Upper lobe of right lung (tissue), 1 donor: ENCODE measurements around the gene ASCC1. TPM values are rescaled to one million over a fixed set of nuclear protein-coding genes. Genes with fewer than 3 reads are reported as not detected.
"Not testable (repeated sequence)": the region's sequence is repeated elsewhere in the genome, so short reads cannot be mapped to it uniquely, and the experiment has no call there.

Experiments
- ATAC-seq: fragments of 200-7000 bp; cut with Tn5 transposase; one replicate; pipeline ENCODE4 v1.9.1; 2020; ENCODE audit warnings: mild to moderate bottlenecking, moderate library complexity
- DNase-seq: peaks from one replicate; pipeline ENCODE4 v3.0.0-alpha.2; 2020
- H3K27ac ChIP-seq: fragments of 200-600 bp; one replicate; pipeline ENCODE4 v1.8.0; 2022
- H3K27me3 ChIP-seq: fragments of 200-600 bp; one replicate; pipeline ENCODE4 v1.8.0; 2022; ENCODE audit warnings: mild to moderate bottlenecking
- H3K36me3 ChIP-seq: fragments of 200-600 bp; one replicate; pipeline ENCODE4 v1.8.0; 2022
- H3K4me1 ChIP-seq: fragments of 200-600 bp; one replicate; pipeline ENCODE4 v1.8.0; 2022
- H3K4me3 ChIP-seq: fragments of 200-600 bp; one replicate; pipeline ENCODE4 v1.8.0; 2022; ENCODE audit warnings: mild to moderate bottlenecking
- H3K9me3 ChIP-seq: fragments of 200-600 bp; one replicate; pipeline ENCODE4 v1.8.0; 2022
- intact Hi-C: fragments of 100-400 bp; cut with DNase I; formaldehyde crosslinking; loops from one replicate; pipeline ENCODE4 v1.11.0; 2022
- total RNA-seq: library from RNA; stranded (reverse); fragmentation: NEBNext Ultra II Directional; extraction: Animal tissue kit (Norgen Biotek cat#: 25700); gene quantifications from one replicate; pipeline ENCODE4 v1.2.1, GENCODE V29; 2021
- TF ChIP-seq, protein P1 (sequence below): fragments of 200-600 bp; IDR thresholded peaks from one replicate; pipeline ENCODE4 v1.8.0; 2022; ENCODE audit warnings: antibody characterized with exemption
- donor health status: DM: no; HTN: yes; CAD: no; lungs with severe emphysema.

ASCC1 gene
- total RNA-seq, 1 donor from 2014 or later: 27.4 TPM

DNA sequence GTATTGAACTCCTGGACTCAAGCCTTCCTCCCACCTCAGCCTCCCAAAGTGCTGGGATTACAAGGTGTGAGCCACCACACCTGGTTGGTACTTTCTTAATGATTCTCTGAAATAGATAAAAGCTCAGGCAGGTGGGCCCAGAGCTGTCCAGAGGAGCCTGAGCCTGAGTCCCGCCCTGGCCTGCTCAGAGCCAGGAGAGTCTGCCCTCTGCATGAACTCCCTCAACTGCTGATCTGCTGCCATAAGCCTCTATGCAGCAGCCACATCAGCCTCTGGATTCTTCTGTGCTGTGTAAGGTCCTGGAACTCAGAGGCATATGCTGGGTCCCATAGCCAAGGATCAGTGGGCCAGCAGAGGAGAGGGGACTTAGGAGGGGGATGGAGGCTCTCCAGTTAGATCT lies 34.6 kb upstream of the ASCC1 start:
- Histone ChIP-seq H3K36me3 (no peaks in the 10 kb centered on the region), H3K27ac (peak overlapping the region; percentile 44), H3K4me1 (peaks cover 97% of the 10 kb centered on the region), H3K9me3 (no peaks in the 10 kb centered on the region), H3K27me3 (no peaks in the 10 kb centered on the region), H3K4me3 (no peak overlapping the region)
- TF ChIP-seq, protein P1, sequence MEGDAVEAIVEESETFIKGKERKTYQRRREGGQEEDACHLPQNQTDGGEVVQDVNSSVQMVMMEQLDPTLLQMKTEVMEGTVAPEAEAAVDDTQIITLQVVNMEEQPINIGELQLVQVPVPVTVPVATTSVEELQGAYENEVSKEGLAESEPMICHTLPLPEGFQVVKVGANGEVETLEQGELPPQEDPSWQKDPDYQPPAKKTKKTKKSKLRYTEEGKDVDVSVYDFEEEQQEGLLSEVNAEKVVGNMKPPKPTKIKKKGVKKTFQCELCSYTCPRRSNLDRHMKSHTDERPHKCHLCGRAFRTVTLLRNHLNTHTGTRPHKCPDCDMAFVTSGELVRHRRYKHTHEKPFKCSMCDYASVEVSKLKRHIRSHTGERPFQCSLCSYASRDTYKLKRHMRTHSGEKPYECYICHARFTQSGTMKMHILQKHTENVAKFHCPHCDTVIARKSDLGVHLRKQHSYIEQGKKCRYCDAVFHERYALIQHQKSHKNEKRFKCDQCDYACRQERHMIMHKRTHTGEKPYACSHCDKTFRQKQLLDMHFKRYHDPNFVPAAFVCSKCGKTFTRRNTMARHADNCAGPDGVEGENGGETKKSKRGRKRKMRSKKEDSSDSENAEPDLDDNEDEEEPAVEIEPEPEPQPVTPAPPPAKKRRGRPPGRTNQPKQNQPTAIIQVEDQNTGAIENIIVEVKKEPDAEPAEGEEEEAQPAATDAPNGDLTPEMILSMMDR: no peak
- intact Hi-C loops: no loop called here
- ATAC-seq: no peak
- no peak for DNase-seq

DNA sequence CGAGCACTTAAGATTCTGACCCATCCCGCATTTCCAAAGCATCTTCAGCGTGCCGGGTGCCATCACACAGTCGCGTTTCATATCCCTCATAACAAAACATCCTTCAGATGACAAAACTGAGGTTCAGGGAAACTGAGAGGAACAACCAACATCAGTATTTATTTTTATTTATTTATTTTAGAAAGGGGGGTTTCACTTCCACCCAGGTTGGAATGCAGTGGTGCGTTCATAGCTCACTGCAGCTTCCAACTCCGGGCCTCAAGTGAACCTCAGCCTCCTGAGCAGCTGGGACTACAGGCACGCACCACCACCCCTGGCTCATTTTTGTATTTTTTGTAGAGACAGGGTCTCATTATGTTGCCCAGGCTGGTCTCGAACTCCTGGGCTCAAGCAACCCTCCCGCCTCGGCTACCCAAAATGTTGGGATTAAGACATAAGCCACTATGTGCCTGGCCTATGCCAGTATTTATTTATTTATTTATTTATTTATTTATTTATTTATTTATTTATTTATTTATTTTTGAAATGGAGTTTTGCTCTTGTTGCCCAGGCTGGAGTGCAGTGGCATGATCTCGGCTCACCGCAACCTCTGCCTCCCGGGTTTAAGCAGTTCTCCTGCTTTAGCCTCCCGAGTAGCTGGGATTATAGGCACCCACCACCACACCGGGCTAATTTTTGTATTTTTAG lies 33.2 kb upstream of the ASCC1 start:
- H3K36me3 ChIP-seq, ATAC-seq, H3K27me3 ChIP-seq, DNase-seq, H3K9me3 ChIP-seq, intact Hi-C loops: not testable (repeated sequence)
- peaks cover 97% of the 10 kb centered on the region for H3K4me1 ChIP-seq
- H3K4me3 ChIP-seq: peak overlapping the region; percentile 36
- H3K27ac ChIP-seq: peak overlapping the region; percentile 95

DNA sequence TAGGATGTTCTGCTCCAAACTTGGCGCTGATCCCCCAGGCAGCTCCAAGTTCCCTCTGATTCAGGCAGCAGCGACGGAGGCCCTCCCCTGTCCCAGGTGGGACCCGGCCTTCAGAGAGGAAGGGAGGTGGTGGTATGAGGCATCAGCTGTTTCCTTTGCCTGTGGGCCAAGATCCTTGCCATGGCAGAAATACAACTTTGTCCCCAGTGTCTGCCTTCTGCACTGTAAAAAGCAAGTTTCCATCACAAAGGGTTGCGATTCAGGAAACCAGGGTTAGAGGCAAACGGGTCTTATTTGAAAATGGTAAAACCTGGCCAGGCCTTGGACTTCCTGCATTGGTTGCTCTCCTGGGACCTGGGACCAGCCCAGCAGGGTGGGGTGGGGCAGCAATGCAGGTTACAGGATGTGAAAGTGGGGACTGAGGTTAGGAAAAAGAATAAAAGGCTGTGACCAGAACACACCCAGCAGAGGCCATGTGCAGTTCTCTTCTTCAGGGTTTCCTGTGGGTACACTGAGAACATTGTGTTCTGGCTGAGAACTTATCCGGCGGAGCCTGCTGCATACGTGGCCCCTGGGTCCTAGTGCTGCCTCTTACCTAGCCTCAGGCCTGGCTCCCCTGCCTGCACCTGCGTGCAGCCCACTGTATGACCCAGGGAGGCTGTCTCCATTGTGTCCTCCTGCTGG lies 32.5 kb upstream of the ASCC1 start:
- DNase-seq (peak; percentile 87), ATAC-seq (peak; percentile 95)
- Histone ChIP-seq H3K27ac (peak overlapping the region; percentile 95), H3K9me3 (no peaks in the 10 kb centered on the region), H3K4me1 (peaks cover 96% of the 10 kb centered on the region), H3K36me3 (no peaks in the 10 kb centered on the region), H3K27me3 (no peaks in the 10 kb centered on the region), H3K4me3 (peak overlapping the region; percentile 36)
- TF ChIP-seq, protein P1: no peak
- intact Hi-C loops: no loop called here

DNA sequence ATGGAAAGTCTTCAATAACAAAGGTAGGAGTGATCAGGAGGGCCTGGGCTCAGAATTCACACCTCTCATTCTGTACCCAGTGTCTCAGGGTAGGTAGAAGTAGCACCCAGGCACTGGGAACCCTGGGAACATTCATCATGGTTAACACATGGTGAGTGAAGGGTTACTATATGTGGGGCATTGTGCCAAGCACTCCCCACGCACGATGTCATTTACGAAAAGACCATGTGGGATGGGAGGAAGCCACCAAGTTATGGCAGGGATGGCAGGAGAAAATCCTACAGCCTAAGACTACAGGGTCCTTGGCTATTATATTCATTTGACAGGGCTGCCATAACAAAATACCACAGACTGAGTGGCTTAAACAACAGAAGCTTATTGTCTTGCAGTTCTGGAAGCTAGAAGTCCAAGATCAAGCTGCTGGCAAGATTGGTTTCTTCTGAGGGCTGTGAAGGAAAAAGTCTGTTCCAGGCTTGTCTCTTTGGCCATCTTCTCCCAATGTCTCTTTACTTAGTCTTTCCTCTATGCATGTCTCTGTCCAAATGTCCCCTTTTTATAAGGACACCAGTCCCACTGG lies 30.0 kb upstream of the ASCC1 start:
- TF ChIP-seq, protein P1: no peak
- Histone ChIP-seq H3K9me3 (no peaks in the 10 kb centered on the region), H3K4me1 (peaks cover 91% of the 10 kb centered on the region), H3K27ac (peak overlapping the region; percentile 95), H3K4me3 (no peak overlapping the region), H3K36me3 (no peaks in the 10 kb centered on the region), H3K27me3 (no peaks in the 10 kb centered on the region)
- no peak for ATAC-seq
- intact Hi-C loops: no loop called here
- DNase-seq: no peak

DNA sequence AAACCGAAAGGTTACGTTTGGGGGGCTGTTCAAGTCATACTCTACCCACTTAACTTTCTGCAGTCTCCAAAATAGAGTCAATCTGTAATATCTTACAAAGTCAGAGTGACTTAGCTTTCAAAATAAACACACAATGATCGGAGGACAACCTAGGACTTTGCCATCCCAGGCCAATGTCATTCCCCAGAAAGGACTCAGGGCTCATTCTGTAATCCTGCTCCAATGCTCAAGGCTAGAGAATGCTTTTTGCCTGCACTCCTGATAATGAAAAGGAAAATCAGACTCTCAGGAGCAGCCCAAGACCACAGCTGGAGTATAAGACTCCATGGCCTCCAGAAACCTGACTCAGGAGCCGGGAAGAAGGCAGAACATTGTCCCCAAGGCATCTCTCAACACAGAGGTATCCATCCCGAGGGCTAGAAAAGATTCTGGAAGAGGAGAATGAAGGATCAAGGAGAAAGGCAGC lies 28.5 kb upstream of the ASCC1 start:
- H3K9me3 ChIP-seq: no peaks in the 10 kb centered on the region
- no peak overlapping the region for H3K4me3 ChIP-seq
- H3K36me3 ChIP-seq: no peaks in the 10 kb centered on the region
- intact Hi-C loops: no loop called here
- peak overlapping the region; percentile 95 for H3K27ac ChIP-seq
- DNase-seq: no peak
- H3K4me1 ChIP-seq: peaks cover 77% of the 10 kb centered on the region
- no peak for ATAC-seq
- TF ChIP-seq, protein P1: no peak
- no peaks in the 10 kb centered on the region for H3K27me3 ChIP-seq
